B cell (primary cell): ENCODE results near the gene CELA3A. TPM values are rescaled to one million over a fixed set of nuclear protein-coding genes. Genes with fewer than 3 reads are reported as not detected.

Experiments
- ATAC-seq: fragments of 200-7000 bp; cut with Tn5 transposase; one replicate; pipeline ENCODE4 v1.10.0; 2021; ENCODE audit warnings: low read depth, mild to moderate bottlenecking, moderate number of reproducible peaks, moderate library complexity
- CTCF ChIA-PET: fragments of 350-600 bp; sonication (Branson Sonifier 250); formaldehyde crosslinking; loops from one replicate; lab custom pipeline; 2021; ENCODE audit warnings: antibody characterized with exemption, inconsistent platforms; lab: Charles Lee
- POLR2A ChIA-PET: fragments of 350-600 bp; sonication (Branson Sonifier 250); formaldehyde crosslinking; loops from one replicate; lab custom pipeline; 2021; ENCODE audit warnings: antibody characterized with exemption; lab: Charles Lee
- DNase-seq: peaks from one replicate; pipeline ENCODE4 v3.0.0; 2013
- H2AFZ ChIP-seq: 2 replicates; pipeline ENCODE4 v1.6.1; 2012; ENCODE audit warnings: mild to moderate bottlenecking, low read depth, low read length; ENCODE audit not compliant: insufficient read depth, poor library complexity, severe bottlenecking
- H3K27ac ChIP-seq, 2 donors: 1 replicate in 1 of 2; 2 replicates in 1 of 2; pipeline ENCODE4 v1.5.1; 2012 to 2013; ENCODE audit warnings: low read length in 2 of 2, mild to moderate bottlenecking in 2 of 2, moderate library complexity in 1 of 2
- H3K27me3 ChIP-seq, 4 experiments: fragments of 200-600 bp in 1 of 4; sonication (generic) in 1 of 4; replicated peaks in 1 of 4; 1 replicate in 2 of 4; 2 replicates in 2 of 4; pipeline versions ENCODE4 v1.6.1 to v1.7.0; 2013 to 2016; ENCODE audit warnings: low read length in 3 of 4, mild to moderate bottlenecking in 2 of 4, mixed read lengths in 1 of 4, moderate library complexity in 1 of 4; ENCODE audit not compliant: insufficient read depth in 4 of 4, control insufficient read depth in 3 of 4; ENCODE audit errors: control extremely low read depth in 1 of 4
- H3K36me3 ChIP-seq, 2 experiments: replicated peaks in 1 of 2; 1 replicate in 1 of 2; 2 replicates in 1 of 2; pipeline versions ENCODE4 v1.6.1 to v1.7.1; 2013; ENCODE audit warnings: low read length in 1 of 2; ENCODE audit not compliant: insufficient read depth in 2 of 2, control insufficient read depth in 1 of 2; ENCODE audit errors: control extremely low read depth in 1 of 2, extremely low read depth in 1 of 2
- H3K4me1 ChIP-seq, 2 donors: fragments of 200-600 bp in 1 of 2; sonication (generic) in 1 of 2; 1 replicate in 1 of 2; 2 replicates in 1 of 2; pipeline versions ENCODE4 v1.5.1 to v1.6.1; 2013 to 2017; ENCODE audit warnings: low read length in 2 of 2; ENCODE audit not compliant: control insufficient read depth in 2 of 2, insufficient read depth in 2 of 2
- H3K4me2 ChIP-seq: replicated peaks from 2 replicates; pipeline ENCODE3; 2012; ENCODE audit warnings: mild to moderate bottlenecking, low read depth, low read length; ENCODE audit not compliant: poor library complexity, severe bottlenecking
- H3K4me3 ChIP-seq, 5 experiments: fragments of 200-600 bp in 1 of 5; sonication (generic) in 1 of 5; 1 replicate in 3 of 5; 2 replicates in 2 of 5; pipeline versions ENCODE4 v1.5.1 to v1.7.0; 2011 to 2016; ENCODE audit warnings: low read length in 4 of 5, mild to moderate bottlenecking in 4 of 5, low read depth in 2 of 5, control low read depth in 1 of 5, moderate library complexity in 1 of 5; ENCODE audit not compliant: insufficient read depth in 1 of 5; ENCODE audit errors: control extremely low read depth in 1 of 5, extremely low read depth in 1 of 5
- H3K79me2 ChIP-seq: fragments of 200-600 bp; sonication (generic); one replicate; pipeline ENCODE4 v1.6.0; 2016; ENCODE audit warnings: low read length; ENCODE audit not compliant: control insufficient read depth, insufficient read depth
- H3K9ac ChIP-seq: fragments of 200-600 bp; sonication (generic); 2 replicates; pipeline ENCODE4 v1.6.1; 2017; ENCODE audit warnings: mild to moderate bottlenecking, low read length, moderate library complexity
- H3K9me3 ChIP-seq, 3 donors: one replicate each; pipeline versions ENCODE4 v1.6.1 to v1.7.1; 2013; ENCODE audit warnings: low read length in 2 of 3; ENCODE audit not compliant: control insufficient read depth in 2 of 3, insufficient read depth in 1 of 3; ENCODE audit errors: control extremely low read depth in 1 of 3
- H4K20me1 ChIP-seq: 2 replicates; pipeline ENCODE4 v1.6.0; 2012; ENCODE audit warnings: mild to moderate bottlenecking, low read length; ENCODE audit not compliant: insufficient read depth, control insufficient read depth, poor library complexity, severe bottlenecking
- H3K27ac Mint-ChIP-seq: one replicate; pipeline ENCODE4 v1.8.0; 2021; ENCODE audit warnings: mixed read lengths
- H3K27me3 Mint-ChIP-seq: one replicate; pipeline ENCODE4 v1.8.0; 2021; ENCODE audit warnings: mixed read lengths
- H3K4me1 Mint-ChIP-seq: one replicate; pipeline ENCODE4 v1.8.0; 2021; ENCODE audit warnings: mixed read lengths
- H3K4me3 Mint-ChIP-seq: one replicate; pipeline ENCODE4 v1.8.0; 2021; ENCODE audit warnings: mixed read lengths
- H3K9me3 Mint-ChIP-seq: one replicate; pipeline ENCODE4 v1.8.0; 2022; ENCODE audit warnings: mixed read lengths; ENCODE audit not compliant: insufficient read depth
- EZH2 ChIP-seq: IDR thresholded peaks from 2 replicates; pipeline ENCODE4 v1.6.1; 2012; ENCODE audit warnings: borderline replicate concordance, low read depth, mild to moderate bottlenecking, moderate library complexity, low read length; ENCODE audit not compliant: insufficient read depth, poor library complexity, severe bottlenecking
- WGBS: methylation state at CpG from one replicate; pipeline ENCODE4 v1.1.5; 2013; ENCODE audit warnings: missing lambda C conversion rate; ENCODE audit not compliant: insufficient coverage; 5-methylcytosine and 5-hydroxymethylcytosine counted together
- intact Hi-C: fragments of 100-400 bp; cut with micrococcal nuclease; formaldehyde crosslinking; loops from one replicate; pipeline ENCODE4 v1.10.0; 2022
- polyA plus RNA-seq: library from polyadenylated mRNA; depleted of rRNA; stranded (reverse); fragments of >200 nt; gene quantifications from 2 replicates; pipeline ENCODE4 v1.2.3, GENCODE V29; 2012
- total RNA-seq, 2 donors: library from RNA; stranded (reverse); fragments of 120-200 nt in 1 of 2; gene quantifications; 1 replicate in 1 of 2; 2 replicates in 1 of 2; pipeline versions ENCODE4 v1.2.3 to v1.2.4, GENCODE V29; 2013 to 2022
- TF ChIP-seq, protein P1 (sequence below): fragments of 200-600 bp; IDR thresholded peaks from one replicate; pipeline ENCODE4 v1.8.0; 2022; ENCODE audit warnings: antibody characterized with exemption, mild to moderate bottlenecking

CELA3A gene
- total and polyA plus RNA-seq, 2 donors (not counting 1 experiment from before 2014, with no cell fraction given): not detected

DNA sequence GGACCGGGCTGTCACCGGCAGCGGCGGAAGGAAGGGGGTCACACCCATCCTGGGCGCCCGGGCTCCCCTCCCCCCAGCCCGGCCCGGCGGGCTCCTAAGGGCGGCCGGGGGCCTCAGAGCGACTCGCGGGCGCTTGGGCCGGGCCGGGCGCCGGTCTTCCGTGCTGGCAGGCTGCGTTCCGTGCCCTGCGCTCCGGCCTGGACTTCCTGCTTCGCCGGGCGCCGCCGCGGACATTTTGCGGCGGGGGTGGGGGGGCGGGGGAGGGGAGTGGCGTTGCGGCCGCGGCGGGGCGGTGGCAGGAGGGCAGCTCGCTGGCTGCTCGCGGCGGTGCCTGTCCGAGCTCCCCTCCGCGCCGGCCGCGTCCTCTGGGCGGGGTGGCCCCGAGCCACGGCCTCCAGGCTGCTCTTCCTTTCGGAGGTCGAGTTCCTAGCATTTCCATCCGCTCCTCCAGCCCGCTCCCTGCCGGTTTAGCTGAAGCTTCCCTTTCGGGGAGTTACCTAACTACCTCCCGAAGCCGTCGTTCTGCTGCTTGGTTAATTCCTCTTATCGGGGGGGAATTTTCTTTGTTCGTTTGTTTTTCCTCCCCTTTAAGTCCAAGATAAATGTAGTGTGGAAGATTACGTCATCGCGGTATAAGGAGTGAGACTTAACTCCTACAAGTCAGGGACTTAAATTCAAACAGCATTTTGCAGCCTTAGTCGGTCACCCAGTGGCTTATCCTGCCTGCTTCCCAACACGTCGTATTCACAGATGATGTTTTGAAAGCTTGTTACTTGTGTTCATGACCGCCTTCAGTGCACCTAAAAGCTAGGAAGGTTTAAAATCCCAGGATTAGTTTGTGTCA lies 51.8 kb downstream of the CELA3A start:
- peaks cover 58% of the 10 kb centered on the region for H3K79me2 ChIP-seq
- intact Hi-C loops: loop anchor here (2.0 to 5.0 kb wide), 2 partner anchors 40 to 399 kb away; partner anchors contain the start of gene ZBTB40
- H3K27ac ChIP-seq: peak overlapping the region; percentile 96 to 98
- H3K9ac ChIP-seq: peak overlapping the region; percentile 99
- Mint-ChIP-seq H3K9me3 (no peaks in the 10 kb centered on the region), H3K27ac (peak overlapping the region; percentile 98), H3K4me1 (peaks cover 51% of the 10 kb centered on the region), H3K27me3 (no peaks in the 10 kb centered on the region), H3K4me3 (peak overlapping the region; percentile 98)
- no peaks in the 10 kb centered on the region for H3K27me3 ChIP-seq
- DNase-seq: peak; percentile 87
- peaks cover 45% of the 10 kb centered on the region for H4K20me1 ChIP-seq
- POLR2A ChIA-PET: interaction anchor here (0.6 to 4.5 kb wide), 10 partner anchors 12 to 271 kb away, joined by 3 to 87 read pairs (median 8); partner anchors contain the start of gene USP48
- peaks cover 5 to 25% of the 10 kb centered on the region in 2 experiments for H3K36me3 ChIP-seq
- H3K4me3 ChIP-seq: peak overlapping the region; percentile 66 to 89 (median 79)
- no peak for TF ChIP-seq EZH2
- TF ChIP-seq, protein P1, sequence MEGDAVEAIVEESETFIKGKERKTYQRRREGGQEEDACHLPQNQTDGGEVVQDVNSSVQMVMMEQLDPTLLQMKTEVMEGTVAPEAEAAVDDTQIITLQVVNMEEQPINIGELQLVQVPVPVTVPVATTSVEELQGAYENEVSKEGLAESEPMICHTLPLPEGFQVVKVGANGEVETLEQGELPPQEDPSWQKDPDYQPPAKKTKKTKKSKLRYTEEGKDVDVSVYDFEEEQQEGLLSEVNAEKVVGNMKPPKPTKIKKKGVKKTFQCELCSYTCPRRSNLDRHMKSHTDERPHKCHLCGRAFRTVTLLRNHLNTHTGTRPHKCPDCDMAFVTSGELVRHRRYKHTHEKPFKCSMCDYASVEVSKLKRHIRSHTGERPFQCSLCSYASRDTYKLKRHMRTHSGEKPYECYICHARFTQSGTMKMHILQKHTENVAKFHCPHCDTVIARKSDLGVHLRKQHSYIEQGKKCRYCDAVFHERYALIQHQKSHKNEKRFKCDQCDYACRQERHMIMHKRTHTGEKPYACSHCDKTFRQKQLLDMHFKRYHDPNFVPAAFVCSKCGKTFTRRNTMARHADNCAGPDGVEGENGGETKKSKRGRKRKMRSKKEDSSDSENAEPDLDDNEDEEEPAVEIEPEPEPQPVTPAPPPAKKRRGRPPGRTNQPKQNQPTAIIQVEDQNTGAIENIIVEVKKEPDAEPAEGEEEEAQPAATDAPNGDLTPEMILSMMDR: no peak
- no peak overlapping the region for H2AFZ ChIP-seq
- WGBS: 0% methylated on average over 36 of the region's 70 CpGs
- H3K4me1 ChIP-seq: peaks cover 45 to 52% of the 10 kb centered on the region in 2 donors
- H3K4me2 ChIP-seq: peak overlapping the region; percentile 90
- CTCF ChIA-PET: interaction anchor here (0.7 to 9.3 kb wide), 8 partner anchors 11 to 52 kb away, joined by 3 to 89 read pairs (median 4); no protein-coding TSS in a partner anchor
- ATAC-seq: peak; percentile 48
- H3K9me3 ChIP-seq: no peaks in the 10 kb centered on the region
